ENCODE measurements around the gene S100A6. TPM values are rescaled to one million over a fixed set of nuclear protein-coding genes. Genes with fewer than 3 reads are reported as not detected.
A peak's percentile ranks its signal among the peaks of the same experiment; 100 is the strongest.

S100A6 gene
- total RNA-seq, 4 donors from 2014 or later, result 219 to 881 (median 433) TPM

- in situ Hi-C loops (cut with MboI; ENCODE audit: low pct_ligation_motif_present in 1 of 4, low pct_unique_long_range_greater_than_20kb in 1 of 4, low sequenced_read_pairs in 3 of 4), result loop anchor here in 1 of 4 donors (10.0 kb wide), 1 partner anchor 91 kb away; no protein-coding TSS in a partner anchor
- Histone ChIP-seq H3K9me3 (no peaks in the 10 kb centered on the region), H3K27ac (peak overlapping the region; percentile 29 to 63 (median 59)), H3K36me3 (no peaks in the 10 kb centered on the region), H3K4me1 (peaks cover 9 to 37% (median 14%) of the 10 kb centered on the region in 4 donors), H3K27me3 (no peaks in the 10 kb centered on the region), H3K4me3 (no peak overlapping the region)
- intact Hi-C loops (cut with DNase I; ENCODE audit: low total_unique reads), result no loop called here
- TF ChIP-seq POLR2AphosphoS5 (IDR thresholded peaks at IDR 0.05) (no peak), EP300 (IDR thresholded peaks at IDR 0.05; ENCODE audit: low read depth) (no peak), POLR2A (IDR thresholded peaks at IDR 0.05) (no peak)
- TF ChIP-seq, protein P1, sequence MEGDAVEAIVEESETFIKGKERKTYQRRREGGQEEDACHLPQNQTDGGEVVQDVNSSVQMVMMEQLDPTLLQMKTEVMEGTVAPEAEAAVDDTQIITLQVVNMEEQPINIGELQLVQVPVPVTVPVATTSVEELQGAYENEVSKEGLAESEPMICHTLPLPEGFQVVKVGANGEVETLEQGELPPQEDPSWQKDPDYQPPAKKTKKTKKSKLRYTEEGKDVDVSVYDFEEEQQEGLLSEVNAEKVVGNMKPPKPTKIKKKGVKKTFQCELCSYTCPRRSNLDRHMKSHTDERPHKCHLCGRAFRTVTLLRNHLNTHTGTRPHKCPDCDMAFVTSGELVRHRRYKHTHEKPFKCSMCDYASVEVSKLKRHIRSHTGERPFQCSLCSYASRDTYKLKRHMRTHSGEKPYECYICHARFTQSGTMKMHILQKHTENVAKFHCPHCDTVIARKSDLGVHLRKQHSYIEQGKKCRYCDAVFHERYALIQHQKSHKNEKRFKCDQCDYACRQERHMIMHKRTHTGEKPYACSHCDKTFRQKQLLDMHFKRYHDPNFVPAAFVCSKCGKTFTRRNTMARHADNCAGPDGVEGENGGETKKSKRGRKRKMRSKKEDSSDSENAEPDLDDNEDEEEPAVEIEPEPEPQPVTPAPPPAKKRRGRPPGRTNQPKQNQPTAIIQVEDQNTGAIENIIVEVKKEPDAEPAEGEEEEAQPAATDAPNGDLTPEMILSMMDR (IDR thresholded peaks at IDR 0.05), result no peak
- DNase-seq, result no peak
- 66 to 69% methylated on average over 3 of the region's 3 CpGs for WGBS, 2 donors (ENCODE audit: low coverage in 1 of 2)
These were observed 37.6 kb upstream of the S100A6 start for GRCh38 chr1:153573351-153573750.

- intact Hi-C loops (cut with DNase I; ENCODE audit: low total_unique reads), result no loop called here
- Histone ChIP-seq H3K27me3 (no peaks in the 10 kb centered on the region), H3K27ac (peak overlapping the region; percentile 29 to 63 (median 59)), H3K4me1 (peaks cover 17 to 38% (median 20%) of the 10 kb centered on the region in 4 donors), H3K4me3 (no peak overlapping the region), H3K9me3 (no peaks in the 10 kb centered on the region), H3K36me3 (no peaks in the 10 kb centered on the region)
- in situ Hi-C loops (cut with MboI; ENCODE audit: low pct_ligation_motif_present in 1 of 4, low pct_unique_long_range_greater_than_20kb in 1 of 4, low sequenced_read_pairs in 3 of 4), result loop anchor here in 1 of 4 donors (10.0 kb wide), 1 partner anchor 92 kb away; no protein-coding TSS in a partner anchor
- 0 to 13% methylated on average over 3 of the region's 3 CpGs for WGBS, 2 donors (ENCODE audit: low coverage in 1 of 2)
- DNase-seq, result peak; percentile 90
- TF ChIP-seq EP300 (IDR thresholded peaks at IDR 0.05; ENCODE audit: low read depth) (no peak), POLR2AphosphoS5 (IDR thresholded peaks at IDR 0.05) (peak in 2 of 3 donors; percentile 9 to 54), POLR2A (IDR thresholded peaks at IDR 0.05) (no peak)
- TF ChIP-seq, protein P1 (IDR thresholded peaks at IDR 0.05), result peak; percentile 76 to 90 (median 81)
These were observed 36.8 kb upstream of the S100A6 start for GRCh38 chr1:153572569-153573015.

DNA sequence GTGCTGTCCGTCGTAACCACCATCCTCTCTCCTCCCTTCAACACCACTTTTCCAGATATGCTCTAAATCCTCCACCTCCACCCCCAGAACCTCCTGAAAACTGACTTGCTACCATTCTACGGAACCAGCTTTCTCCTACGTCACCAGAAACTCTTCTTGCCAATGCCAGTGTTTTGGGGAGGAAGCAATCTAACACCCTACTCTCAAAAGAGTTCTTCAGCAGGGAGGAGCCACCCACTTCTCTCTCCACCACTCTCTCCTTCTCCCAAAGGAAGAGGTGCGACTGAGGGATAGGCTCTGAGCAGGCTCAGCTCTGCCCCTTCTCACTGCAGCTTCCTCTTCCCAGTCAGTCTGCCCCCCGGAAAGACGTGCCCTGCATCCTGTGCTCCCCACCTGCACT lies 35.9 kb upstream of the S100A6 start:
- no peak overlapping the region for H3K4me3 ChIP-seq
- no peaks in the 10 kb centered on the region for H3K36me3 ChIP-seq
- WGBS, 2 donors (ENCODE audit: low coverage in 1 of 2), result 68 to 77% methylated on average over 5 to 7 of the region's 7 CpGs
- no peaks in the 10 kb centered on the region for H3K27me3 ChIP-seq
- no peaks in the 10 kb centered on the region for H3K9me3 ChIP-seq
- in situ Hi-C loops (cut with MboI; ENCODE audit: low pct_ligation_motif_present in 1 of 4, low pct_unique_long_range_greater_than_20kb in 1 of 4, low sequenced_read_pairs in 3 of 4), result loop anchor here in 1 of 4 donors (10.0 kb wide), 1 partner anchor 93 kb away; no protein-coding TSS in a partner anchor
- TF ChIP-seq, protein P1 (IDR thresholded peaks at IDR 0.05), result no peak
- TF ChIP-seq EP300 (IDR thresholded peaks at IDR 0.05; ENCODE audit: low read depth), result no peak
- TF ChIP-seq POLR2AphosphoS5 (IDR thresholded peaks at IDR 0.05), result no peak
- TF ChIP-seq POLR2A (IDR thresholded peaks at IDR 0.05), result no peak
- no peak overlapping the region for H3K27ac ChIP-seq
- DNase-seq, result no peak
- peaks cover 22 to 40% (median 24%) of the 10 kb centered on the region in 4 donors for H3K4me1 ChIP-seq
- intact Hi-C loops (cut with DNase I; ENCODE audit: low total_unique reads), result no loop called here

- no peak for DNase-seq
- WGBS, 2 donors (ENCODE audit: low coverage in 1 of 2), result 30 to 57% methylated on average over 2 to 5 of the region's 5 CpGs
- in situ Hi-C loops (cut with MboI; ENCODE audit: low pct_ligation_motif_present in 1 of 4, low pct_unique_long_range_greater_than_20kb in 1 of 4, low sequenced_read_pairs in 3 of 4) (loop anchor here in 1 of 4 donors (10.0 kb wide), 1 partner anchor 94 kb away; no protein-coding TSS in a partner anchor), intact Hi-C loops (cut with DNase I; ENCODE audit: low total_unique reads) (no loop called here)
- Histone ChIP-seq H3K4me1 (peaks cover 28 to 49% (median 32%) of the 10 kb centered on the region in 4 donors), H3K9me3 (no peaks in the 10 kb centered on the region), H3K27me3 (no peaks in the 10 kb centered on the region), H3K4me3 (no peak overlapping the region), H3K36me3 (no peaks in the 10 kb centered on the region), H3K27ac (no peak overlapping the region)
- TF ChIP-seq POLR2AphosphoS5 (IDR thresholded peaks at IDR 0.05), result no peak
- no peak for TF ChIP-seq EP300 (IDR thresholded peaks at IDR 0.05; ENCODE audit: low read depth)
- TF ChIP-seq POLR2A (IDR thresholded peaks at IDR 0.05), result no peak
- TF ChIP-seq, protein P1 (IDR thresholded peaks at IDR 0.05), result no peak
These were observed 35.1 kb upstream of the S100A6 start for GRCh38 chr1:153570874-153571273.
